LNCAP (cell line): ENCODE data around the gene TNRC18.

ENCODE experiments used
- CTCF ChIP-seq: fragments of 450-650 bp; IDR thresholded peaks from 2 replicates; pipeline ENCODE4 v1.5.1; 2017; ENCODE audit warnings: mild to moderate bottlenecking

TNRC18 gene

GRCh38 chr7:5276611-5277010 is 147.0 kb downstream of the TNRC18 start:
- no peak for TF ChIP-seq CTCF

- no peak for TF ChIP-seq CTCF
These were observed 149.2 kb downstream of the TNRC18 start for GRCh38 chr7:5274441-5274840.

DNA sequence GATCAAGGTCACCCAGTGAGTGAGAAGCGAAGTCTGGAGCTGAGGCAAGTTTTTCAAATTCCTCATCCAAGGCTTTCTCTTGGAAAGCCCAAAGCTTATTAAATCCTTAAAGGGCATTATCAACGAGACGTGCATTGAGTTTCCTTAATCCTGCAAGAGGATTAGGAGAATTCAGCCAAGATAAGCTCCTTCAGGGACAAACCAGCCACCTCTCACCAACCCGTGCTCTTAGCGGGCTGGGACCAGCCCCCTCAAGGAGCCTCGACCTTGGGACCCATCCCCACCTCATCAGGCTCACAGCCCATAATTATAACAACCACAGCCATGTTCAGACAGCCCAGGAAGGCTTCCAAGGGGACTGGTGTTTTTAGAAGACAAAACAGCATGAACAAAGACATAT is 152.8 kb downstream of the TNRC18 start:
- no peak for TF ChIP-seq CTCF

- TF ChIP-seq CTCF = no peak
These were observed 157.2 kb downstream of the TNRC18 start for GRCh38 chr7:5266191-5267028.

GRCh38 chr7:5265320-5266190 is 158.1 kb downstream of the TNRC18 start:
- no peak for TF ChIP-seq CTCF
